HG03108 (cell line): ENCODE data around the gene TBC1D32.

Experiments used
- ATAC-seq: cut with Tn5 transposase; IDR thresholded peaks from one replicate; pipeline ENCODE4 v1.9.1; 2021; ENCODE audit warnings: moderate library complexity; ENCODE audit not compliant: unreplicated experiment

The TBC1D32 gene

GRCh38 chr6:121040831-121041230, 293.4 kb downstream of the TBC1D32 start:
- ATAC-seq: no peak

DNA sequence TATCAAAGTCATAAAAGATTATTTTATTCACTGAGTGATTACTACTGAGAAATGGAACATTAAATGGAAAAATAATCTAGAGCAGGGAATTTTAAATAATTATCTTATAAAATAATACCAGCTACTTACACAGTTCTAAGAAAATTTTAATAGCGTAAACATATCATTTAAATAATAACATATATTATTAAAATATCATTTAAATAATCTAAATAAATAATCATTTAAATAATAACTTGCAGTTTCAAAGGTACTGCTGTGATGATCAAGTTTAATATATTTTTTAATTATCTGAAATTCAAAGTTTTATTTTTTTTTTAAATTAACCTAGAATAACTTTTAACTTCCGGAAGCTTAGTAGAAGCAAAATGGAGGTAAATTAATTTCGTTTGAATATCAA, 301.2 kb downstream of the TBC1D32 start:
- ATAC-seq: no peak

GRCh38 chr6:121032268-121033006, 301.8 kb downstream of the TBC1D32 start:
- no peak for ATAC-seq
